NCI-H2171 (cell line): ENCODE results near the gene FMN2.

Experiments used
- DNase-seq: peaks from one replicate; lab custom pipeline; 2025; lab: John Stamatoyannopoulos, UW

The FMN2 gene

DNA sequence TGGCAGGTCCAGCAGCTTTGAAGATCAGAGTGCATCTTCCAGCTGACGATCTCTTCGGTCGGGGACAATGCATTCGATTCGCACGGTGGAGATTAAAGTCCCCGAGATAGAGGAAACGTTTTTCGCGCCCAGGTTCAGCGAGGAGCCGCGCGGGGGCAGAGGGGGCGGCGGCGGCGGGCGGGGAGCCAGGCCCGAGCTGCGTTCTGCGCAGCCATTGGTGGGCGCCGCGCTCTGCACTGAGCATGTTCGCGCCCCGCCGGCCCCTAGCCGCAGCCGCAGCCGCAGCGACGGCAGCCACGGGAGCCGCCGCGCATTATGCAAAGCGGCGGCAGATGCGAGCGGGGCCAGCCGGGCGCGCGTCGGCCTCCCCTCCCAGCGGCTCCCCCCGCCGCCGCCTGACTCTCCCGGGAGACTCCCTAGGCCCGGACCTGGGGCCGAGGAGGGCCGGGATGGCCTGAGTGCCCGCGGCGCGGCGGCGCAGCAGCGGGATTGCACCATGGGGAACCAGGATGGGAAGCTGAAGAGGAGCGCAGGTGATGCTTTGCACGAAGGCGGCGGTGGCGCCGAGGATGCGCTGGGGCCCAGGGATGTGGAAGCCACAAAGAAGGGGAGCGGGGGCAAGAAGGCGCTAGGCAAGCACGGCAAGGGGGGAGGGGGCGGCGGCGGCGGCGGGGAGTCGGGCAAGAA is at the start of gene FMN2:
TSS of gene FMN2 (plus strand) at position 270 of the 687 bp plus-strand sequence. CDS start at position 497, 227 bp downstream.
- peak; percentile 26 for DNase-seq

- DNase-seq: no peak
Measured at GRCh38 chr1:240044620-240045019, 47.1 kb upstream of the FMN2 start.

GRCh38 chr1:240046000-240046399 is 45.7 kb upstream of the FMN2 start:
- no peak for DNase-seq

DNA sequence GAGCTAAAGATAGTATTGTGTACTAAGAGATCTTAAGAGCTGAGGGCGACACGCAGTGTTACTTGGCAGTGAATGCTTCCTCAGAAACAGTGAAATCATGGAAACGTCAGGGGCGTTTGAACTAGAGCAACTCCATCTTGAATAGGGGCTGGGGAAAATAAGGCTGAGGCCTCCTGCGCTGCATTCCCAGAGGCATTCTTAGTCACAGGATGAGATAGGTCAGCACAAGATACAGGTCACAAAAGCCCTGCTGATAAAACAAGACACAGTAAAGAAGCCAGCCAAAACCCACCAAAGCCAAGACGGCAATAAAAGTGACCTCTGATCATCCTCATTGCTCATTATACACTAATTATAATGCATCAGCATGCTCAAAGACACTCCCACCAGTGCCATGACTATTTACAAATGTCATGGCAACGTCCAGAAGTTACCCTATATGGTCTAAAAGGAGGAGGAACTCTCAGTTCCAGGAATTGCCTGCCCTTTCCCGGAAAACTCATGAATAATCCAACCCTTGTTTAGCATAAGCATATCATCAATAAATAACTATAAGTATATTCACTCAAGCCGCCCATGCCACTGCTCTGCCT is 37.5 kb upstream of the FMN2 start:
- no peak for DNase-seq

DNA sequence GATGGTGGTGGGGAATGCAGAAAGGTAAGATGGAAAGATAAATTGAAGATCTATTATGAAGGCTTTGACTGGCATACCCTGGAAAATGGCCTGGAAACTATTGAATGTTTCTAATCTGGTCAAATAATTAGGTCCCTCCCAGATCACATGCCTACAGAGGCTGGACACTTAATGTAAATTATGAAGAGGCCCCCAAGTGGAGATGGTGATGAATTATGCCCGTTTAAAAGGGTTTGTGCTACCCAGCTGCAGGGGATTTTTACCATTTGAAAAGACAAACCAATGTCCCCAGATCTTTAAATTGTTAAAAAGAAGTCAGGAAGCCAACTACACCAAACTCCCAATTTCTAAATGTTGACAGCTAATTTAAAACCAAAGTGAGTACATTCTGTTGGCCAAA is 35.7 kb upstream of the FMN2 start:
- no peak for DNase-seq

DNA sequence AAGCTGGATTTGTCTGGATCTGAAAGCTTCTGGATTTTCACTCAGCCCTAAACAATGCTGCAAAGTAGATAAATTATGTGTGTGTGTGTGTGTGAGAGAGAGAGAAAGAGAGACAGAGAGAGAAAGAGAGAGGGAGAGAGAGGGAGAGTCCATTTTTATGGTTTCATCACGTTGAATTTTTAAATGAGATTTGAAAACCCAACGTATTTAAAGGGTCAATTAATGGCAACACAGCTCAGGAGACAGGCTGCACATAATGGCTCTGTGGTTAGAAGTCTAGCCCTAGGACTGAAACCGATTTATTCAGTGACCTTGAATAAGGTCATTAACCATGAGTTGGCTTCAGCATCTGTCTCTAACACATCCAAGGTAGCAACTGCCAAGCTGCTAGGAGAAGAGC is 35.3 kb upstream of the FMN2 start:
- DNase-seq: no peak

- DNase-seq: no peak
Measured at GRCh38 chr1:240058049-240058448, 33.6 kb upstream of the FMN2 start.

- no peak for DNase-seq
Measured at GRCh38 chr1:240068961-240069360, 22.7 kb upstream of the FMN2 start.

DNA sequence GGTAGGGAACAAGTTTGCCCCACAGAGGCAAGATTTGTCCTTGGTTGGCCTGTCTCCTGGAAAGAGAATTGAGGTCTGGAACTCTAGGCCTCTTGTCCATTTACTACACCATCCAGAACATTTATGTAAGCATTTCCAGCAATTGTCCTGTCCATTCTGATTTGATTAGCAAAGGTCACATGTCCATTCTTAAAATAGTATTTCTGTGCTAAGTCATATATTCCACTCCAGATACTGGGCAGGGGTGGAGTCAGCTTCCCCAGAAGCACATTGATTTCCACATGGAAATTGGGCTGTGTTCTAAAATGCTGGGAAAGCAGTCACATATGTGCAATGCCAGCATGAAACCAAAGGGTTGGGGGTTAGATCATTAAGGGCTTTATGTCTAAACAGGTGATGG is 21.5 kb upstream of the FMN2 start:
- DNase-seq: no peak

DNA sequence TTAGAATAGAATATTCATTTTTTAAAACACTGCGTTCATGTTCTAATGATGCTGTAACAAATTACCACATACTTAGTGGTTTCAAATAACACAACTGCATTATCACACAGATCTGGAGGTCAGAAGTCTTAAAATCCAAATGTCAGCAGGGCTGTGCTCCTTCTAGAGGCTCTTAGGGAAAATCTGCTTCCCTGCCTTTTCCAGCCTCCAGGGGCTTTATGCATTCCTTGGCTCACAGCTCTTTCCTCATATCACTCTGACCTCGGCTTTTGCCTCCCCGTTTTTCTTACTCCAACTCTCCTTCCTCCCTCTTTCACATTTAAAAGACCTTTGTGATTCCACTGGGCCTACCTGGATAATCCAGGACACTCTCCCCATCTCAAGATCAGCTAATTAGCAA is 18.6 kb upstream of the FMN2 start:
- no peak for DNase-seq

- no peak for DNase-seq
Measured at GRCh38 chr1:240074422-240074821, 17.3 kb upstream of the FMN2 start.

DNA sequence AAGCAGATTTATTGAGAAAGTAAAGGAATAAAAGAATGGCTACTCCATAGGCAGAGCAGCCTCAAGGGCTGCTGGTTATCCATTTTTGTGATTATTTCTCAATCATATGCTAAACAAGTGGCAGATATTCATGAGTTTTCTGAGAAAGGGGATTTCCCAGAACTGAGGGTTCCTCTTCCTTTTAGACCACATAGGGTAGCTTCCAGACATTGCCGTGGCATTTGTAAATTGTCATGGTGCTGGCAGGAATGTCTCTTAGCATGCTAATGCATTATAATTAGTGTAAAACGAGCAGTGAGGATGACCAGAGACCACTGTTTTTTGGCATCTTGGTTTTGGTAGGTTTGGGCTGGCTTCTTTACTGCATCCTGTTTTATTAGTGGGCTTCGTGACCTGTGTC is 16.8 kb upstream of the FMN2 start:
- DNase-seq: no peak

GRCh38 chr1:240084337-240084736 is 7.3 kb upstream of the FMN2 start:
- DNase-seq: no peak

- DNase-seq: no peak
Measured at GRCh38 chr1:240084749-240085148, 6.9 kb upstream of the FMN2 start.

GRCh38 chr1:240086726-240087125 is 5.0 kb upstream of the FMN2 start:
- DNase-seq: no peak

GRCh38 chr1:240090014-240090413 is 1.7 kb upstream of the FMN2 start:
- DNase-seq: no peak

DNA sequence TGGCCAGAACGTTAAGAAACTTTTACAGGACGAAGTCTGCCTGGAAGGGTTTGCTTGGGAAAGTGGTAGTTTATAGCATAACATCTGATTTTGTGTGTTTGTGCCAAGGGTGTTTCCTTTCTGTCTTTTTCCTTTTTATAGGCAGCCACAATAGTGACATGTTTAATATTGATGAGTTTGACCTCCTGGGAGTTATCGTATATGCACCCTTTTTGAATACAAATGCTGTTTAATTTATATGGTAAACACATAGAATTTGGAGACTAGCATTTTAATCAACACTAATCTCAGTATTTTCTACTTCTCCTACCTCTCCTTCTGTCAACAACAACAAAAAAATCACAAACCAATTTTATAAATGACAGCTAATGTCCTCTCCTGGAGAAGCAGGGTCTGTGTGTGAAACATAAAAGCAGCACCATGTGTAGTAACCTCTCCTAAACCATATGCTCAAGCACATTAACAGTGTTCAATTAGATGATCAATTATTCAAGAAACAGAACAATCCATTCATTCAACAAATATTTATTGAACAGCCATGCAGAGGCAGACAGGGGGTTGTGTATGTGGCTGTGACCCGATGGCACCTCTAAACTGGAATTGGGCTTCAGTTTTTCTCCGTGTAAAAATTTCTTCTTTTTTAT is 604 bp upstream of the FMN2 start:
- no peak for DNase-seq

DNA sequence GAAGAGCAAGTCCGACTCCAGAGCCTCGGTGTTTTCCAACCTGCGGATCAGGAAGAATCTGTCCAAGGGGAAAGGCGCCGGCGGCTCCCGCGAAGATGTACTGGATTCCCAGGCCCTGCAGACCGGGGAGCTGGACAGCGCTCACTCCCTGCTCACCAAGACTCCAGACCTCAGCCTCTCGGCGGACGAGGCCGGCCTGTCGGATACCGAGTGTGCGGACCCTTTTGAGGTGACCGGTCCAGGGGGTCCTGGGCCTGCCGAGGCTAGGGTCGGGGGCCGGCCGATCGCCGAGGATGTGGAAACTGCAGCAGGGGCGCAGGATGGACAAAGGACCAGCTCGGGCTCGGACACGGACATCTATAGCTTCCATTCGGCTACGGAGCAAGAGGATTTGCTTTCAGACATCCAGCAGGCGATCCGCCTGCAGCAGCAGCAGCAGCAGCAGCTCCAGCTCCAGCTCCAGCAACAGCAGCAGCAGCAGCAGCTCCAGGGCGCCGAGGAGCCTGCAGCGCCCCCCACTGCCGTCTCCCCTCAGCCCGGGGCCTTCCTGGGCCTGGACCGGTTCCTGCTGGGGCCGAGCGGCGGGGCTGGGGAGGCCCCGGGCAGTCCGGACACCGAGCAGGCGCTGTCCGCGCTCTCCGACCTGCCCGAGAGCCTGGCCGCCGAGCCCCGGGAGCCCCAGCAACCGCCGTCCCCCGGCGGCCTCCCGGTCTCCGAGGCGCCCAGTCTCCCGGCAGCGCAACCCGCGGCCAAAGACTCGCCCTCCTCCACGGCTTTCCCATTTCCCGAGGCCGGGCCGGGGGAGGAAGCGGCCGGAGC is 827 bp downstream of the FMN2 start:
- no peak for DNase-seq

DNA sequence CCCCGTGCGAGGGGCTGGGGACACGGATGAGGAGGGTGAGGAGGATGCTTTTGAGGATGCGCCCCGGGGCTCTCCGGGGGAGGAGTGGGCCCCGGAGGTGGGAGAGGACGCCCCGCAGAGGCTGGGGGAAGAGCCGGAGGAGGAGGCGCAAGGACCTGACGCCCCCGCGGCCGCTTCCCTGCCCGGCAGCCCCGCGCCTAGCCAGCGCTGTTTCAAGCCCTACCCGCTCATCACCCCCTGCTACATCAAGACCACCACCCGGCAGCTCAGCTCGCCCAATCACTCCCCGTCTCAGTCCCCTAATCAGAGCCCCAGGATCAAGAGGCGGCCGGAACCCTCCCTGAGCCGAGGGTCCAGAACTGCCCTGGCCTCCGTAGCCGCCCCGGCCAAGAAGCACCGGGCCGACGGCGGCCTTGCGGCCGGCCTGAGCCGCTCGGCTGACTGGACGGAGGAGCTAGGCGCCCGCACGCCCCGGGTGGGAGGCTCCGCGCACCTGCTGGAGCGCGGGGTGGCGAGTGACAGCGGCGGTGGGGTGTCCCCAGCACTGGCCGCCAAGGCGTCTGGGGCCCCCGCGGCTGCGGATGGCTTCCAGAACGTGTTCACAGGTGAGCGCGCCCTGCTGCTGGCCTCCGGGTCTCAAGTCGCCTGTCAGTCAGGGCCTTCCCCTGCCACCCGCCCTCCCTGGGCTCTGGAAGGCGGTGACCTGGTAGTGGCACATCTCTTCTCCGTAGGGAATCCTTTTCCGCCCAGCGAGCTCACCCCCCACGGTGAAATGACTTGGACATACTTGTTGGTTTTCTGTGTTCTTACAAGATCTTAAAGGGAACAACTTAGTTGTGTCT is 1.7 kb downstream of the FMN2 start:
- DNase-seq: no peak

- no peak for DNase-seq
Measured at GRCh38 chr1:240094041-240094722, 2.5 kb downstream of the FMN2 start.

DNA sequence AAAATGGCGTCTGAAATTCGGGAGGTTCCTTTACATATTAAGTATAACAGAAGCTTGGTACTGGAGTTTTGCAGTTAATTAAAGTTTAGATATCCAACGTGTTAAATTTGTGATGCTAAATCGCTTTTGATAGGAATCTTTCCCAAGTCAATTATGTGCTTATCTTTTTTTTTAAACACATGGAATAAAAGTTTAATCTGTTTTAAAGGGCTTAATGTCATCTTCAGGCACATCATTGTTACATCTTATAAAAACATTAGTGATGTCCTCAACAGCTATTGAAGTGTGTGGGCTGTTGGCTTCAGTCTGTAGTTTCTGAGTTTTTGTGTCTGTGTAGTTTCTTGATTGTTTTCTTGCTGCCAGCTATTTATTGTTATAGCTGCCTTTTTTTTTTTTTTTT is 5.3 kb downstream of the FMN2 start:
- no peak for DNase-seq
